Measurements from ENCODE around the gene PLXNB2.

The PLXNB2 gene

DNA sequence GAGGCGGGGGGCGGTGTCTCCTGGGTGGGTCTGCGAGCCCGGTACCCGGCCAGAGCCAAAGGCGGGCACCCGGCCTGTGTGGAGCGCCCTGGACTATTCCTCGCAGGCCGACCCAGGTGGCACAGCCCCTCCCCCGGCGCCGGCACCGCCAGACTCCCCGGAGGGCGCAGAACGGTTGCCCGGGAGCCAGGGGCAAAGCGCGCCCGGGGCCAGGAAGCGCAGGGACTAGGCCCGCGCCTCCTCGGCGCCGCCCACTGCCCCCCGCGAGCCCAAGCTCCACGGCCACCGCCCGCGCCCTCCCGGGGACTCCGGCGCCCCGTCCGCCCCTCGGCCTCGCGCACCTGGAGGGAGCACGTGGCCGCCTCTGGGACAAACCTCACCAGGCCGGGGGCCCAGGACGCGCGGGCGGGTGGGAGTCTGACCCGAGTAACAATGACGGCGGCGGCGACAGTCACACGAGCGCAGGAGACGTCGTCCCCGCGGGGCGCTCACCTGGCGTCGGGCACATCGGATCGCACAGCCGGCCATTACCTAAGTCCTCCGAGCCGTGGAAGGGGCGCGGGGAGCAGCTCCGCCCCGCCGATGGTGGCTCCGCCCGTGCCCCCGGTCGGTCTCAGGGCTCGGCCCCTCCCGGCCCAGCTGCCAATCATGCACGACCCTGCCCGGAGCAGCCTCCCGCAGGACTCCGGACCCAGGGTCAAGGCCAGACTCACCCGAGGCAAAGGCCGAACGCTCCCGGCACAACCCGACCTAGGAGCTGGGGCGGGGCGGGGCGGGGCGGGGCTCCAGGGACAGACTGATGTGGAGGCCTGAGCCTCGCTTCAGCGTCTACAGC, 7.4 kb downstream of the PLXNB2 start:
- DNase-seq (ENCODE audit: low read depth in 1 of 2, low spot score in 1 of 2), result no peak

DNA sequence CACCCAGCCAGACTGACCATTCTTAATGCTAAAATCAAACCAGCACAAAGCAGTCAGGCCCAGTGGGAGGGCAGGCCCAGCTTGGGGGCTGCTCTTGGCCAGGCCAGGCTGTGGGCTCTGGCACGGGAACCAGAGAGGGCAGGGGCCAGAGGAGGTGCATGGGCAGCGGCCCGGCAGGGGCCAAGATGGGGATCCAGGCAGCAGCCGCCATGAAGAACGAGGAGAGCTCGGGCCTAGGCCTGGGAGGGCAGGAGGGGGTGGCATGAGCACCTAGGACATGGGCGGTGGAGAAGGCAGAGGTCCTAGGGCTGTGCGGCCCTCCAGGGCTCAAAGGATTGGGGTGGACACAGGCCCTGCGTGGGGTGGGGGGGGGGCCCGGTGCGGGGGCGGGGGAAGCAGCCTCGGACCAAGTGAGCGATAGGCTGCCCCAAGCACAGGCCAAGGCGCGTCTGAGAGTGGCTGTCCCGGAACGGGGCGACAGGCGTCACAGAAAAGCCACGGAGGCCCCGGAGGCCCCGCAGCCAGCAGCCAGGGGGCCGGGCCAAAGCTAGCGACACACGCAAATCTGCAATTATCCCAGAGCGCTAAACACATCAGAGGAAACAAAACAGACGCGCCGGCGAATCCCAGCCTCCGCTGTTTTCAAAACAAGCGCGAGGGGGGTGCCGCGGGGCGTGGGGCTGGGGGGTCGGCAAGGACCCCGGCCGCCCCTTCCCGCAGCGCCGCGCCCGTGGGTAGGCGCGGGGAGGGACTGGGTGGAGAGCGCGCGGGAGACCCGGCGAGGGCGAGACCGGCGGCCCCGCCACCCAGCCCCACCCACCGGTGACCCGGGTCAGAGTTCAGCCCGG, 8.3 kb downstream of the PLXNB2 start:
- DNase-seq (ENCODE audit: low read depth in 1 of 2, low spot score in 1 of 2), result no peak

DNA sequence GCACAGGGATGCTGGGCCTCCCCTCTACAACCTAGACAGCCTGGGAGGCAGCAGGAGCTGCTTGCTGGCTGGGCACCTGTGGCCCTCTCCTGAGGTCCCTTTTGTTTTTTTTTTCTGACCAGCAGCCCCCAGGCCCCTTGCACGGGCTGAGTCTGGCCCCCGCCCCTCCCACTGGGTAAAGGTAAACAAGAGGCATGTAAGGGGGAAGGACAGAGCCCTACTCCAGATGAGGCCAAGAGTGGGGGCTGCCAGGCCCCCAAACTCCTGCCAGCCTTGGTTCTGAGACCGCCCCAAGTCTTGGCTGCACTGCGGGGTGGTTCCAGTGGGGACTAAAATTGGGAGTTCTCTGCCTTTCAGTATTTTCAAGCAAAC, 9.2 kb downstream of the PLXNB2 start:
- no peak for DNase-seq (ENCODE audit: low read depth in 1 of 2, low spot score in 1 of 2)

DNA sequence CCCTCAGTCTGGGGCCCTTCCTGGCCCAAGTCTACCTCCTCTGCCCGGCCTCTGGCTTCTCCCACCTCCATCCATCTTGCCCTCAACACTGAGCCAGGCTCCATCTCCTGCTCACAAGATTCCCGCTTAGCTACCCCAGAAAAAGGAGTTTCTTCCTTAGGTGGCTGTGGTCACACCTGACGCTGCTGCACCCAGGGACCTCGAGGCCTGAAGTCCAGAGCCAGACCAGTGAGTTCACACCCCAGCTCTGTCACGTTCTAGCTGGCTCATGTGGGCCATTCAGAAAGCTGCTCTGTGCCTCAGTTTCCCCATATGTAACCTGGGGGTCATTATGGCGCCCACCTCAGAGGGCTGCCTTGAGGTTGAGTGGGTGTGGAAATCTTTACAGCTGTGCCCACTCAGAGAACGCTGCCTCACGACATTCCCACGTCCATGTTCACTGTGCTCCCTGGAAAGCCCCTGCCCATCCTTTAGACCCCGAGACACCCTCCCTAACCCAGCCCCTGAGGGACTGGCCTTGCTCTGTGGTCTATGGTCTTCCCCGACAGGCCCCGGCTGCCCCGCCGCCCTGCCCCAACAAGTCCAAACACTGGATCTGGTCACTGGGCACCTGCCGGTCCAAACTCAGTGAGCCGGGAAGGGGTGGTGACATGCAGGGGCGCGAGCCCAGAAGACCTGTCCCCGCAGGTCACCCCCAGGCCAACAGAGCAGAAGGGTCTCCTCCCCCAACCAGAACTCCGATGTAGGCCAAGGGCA, 9.8 kb downstream of the PLXNB2 start:
- no peak for DNase-seq (ENCODE audit: low read depth in 1 of 2, low spot score in 1 of 2)

DNA sequence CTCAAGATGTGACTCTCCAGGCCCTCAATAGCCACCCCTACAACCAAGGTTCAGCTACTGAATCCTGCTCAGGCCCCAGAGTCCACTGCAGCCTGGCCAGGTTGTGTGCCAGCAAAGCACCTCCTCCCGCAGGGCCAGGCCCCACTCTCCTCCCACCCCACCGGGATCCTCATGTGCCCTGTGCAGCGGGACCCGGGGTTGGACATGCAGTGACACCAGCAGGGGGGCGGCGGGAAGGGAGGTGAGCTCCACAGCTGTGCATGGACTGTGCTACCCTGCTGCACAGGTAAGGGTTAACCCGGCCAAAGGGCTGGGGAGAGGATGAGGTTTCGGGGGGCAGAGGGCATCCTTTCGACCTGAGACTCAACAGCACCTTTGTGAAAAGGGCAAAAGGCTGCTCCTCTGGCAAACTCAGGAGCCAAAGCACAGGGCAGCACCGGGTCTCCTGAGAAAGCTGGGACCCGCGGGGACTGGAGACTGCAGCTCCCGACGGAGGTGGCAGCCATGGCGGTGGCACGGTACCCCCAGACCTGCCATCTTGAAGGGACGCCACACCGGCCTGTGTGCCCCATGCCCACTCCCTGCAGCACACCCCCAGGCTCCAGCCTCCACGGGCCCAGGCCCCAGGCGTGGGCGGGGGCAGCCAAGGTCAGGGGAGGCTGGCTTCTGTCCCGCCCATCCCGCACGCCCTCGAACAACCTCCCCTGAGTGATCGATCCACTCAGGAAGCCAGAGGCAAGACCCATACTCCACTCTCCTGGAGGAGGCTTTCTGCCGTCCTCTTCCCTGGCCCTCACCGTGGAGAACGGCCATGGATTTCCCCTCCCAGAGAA, 10.6 kb downstream of the PLXNB2 start:
- no peak for DNase-seq (ENCODE audit: low read depth in 1 of 2, low spot score in 1 of 2)

DNA sequence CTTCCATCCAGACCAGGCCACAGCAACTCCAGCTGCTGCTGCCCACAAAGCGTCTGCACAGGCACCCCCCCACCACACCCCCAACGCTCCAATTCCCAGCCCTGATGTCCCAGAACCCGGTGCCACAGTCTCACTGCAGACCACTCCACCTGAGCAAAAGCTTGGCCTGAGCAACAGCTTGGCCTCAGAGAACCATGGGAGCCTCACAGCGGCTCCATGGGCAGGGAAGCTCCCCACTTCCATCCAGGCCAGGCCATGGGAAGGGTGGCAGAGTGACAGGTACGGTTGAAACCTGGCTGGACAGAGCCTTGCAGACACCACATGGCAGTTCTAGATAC, 13.2 kb downstream of the PLXNB2 start:
- no peak for DNase-seq (ENCODE audit: low read depth in 1 of 2, low spot score in 1 of 2)

DNA sequence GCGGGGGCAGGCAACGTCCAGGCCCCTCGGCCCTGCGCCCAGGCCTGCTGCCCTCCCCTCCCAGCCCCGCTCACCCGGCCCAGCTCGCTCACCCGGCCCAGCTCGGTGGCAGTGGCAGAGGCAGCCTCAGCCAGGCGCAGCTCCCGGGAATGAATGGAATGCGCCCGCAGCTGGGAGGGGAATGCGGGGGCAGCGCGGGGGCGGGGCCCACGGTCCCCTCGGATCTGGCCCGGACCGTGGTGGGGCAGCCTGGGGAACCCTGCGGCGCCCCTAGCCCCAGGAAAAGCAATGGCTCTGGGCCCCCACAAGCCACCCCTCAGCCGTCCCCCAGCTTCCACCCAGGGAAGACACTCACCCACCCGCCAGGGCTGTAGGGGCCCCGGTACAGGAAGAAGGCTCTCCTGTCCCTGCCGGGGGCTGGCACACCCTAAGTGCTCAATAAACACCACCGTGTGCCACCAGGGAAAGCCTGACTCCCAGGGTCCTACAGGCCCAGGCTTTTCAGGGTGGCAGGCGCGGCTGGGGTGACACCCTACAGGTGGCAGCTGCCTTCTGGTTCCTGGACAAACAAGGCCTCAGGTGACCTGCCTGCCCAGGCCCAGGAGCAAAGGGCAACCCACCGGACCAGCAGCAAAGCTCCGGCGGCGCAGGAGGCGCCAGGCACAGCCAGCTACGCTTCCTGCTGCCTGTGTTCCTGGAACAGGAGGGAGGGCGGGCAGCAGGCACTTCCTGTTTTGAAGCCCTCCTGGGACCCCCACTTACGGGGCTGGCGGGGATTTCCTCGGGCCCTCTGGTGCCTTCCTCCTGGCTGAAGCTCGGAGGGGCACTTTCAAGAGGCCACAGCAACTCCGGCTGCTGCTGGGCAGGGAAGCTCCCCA, 13.8 kb downstream of the PLXNB2 start:
- no peak for DNase-seq (ENCODE audit: low read depth in 1 of 2, low spot score in 1 of 2)

DNA sequence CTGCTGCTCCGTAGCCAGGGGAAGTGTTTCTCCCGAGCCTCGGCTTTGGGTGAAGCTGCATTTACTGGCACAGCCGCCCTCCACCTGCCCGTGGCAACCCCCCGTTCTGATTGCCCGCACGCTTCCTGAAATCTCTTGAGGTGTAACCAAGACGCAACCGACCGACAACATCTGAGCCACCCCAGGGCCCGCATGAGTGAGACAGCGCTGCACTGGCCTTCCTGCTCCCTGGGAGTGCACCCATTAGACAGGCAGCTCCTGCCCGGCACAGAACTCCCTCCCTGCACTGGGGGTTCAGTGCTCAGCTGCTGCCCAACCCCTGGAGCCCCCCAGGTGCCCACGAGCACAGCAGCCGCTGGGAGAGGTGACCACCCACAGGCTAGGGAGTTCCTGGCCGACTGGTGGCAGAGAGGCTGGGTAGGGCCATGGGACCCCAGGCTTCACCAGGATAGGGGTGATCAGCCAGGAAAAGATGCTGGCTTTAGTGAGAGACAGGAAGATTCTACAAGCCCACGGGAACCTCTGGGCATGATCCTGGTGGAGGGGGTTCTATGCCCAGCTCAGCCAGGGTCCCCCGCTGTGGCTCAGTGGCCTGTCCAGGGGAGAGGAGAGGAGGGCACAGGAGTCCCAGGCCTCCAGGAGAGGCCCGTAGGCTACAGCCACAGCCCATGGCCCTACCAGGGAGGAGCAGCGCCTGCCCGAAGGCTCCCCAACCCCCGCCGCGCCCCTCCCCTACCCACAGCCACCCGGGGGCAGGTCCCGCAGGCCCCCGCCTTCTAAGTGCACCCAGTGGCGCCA, 14.6 kb downstream of the PLXNB2 start:
- DNase-seq (ENCODE audit: low read depth in 1 of 2, low spot score in 1 of 2), result no peak

DNA sequence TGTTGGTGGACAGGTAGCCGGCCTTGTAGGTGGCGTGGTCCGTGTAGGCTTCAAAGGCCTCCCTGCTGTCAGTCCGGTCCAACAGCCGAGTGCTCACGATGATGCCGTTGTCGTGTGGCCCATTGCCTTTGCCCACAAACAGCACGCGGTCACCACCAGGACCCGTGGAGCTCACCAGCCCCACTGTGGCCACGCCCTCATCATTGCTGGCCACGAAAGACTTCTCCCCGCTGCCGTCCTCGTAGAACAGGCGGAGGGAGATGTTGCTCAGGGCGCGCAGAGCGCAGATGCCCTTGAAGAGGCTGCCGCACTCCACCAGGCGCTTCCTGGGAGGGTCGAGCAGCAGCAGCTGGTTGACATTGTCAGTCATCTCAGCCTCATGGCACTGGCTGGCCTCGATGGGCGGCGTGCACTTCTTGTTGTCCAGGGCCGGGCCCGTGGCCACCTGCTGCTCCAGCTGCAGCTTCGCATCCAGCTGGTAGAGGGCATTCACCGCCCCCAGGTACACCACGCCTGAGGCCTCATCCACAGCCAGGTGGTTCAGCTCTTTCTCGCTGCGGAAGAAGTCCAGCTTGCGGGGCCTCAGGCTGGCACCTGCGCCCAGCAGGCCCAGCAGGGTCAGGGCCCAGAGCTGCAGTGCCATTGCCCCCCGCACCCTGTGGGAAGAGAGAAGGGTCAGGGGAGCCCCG, 17.4 kb downstream of the PLXNB2 start:
- DNase-seq (ENCODE audit: low read depth in 1 of 2, low spot score in 1 of 2), result no peak

DNA sequence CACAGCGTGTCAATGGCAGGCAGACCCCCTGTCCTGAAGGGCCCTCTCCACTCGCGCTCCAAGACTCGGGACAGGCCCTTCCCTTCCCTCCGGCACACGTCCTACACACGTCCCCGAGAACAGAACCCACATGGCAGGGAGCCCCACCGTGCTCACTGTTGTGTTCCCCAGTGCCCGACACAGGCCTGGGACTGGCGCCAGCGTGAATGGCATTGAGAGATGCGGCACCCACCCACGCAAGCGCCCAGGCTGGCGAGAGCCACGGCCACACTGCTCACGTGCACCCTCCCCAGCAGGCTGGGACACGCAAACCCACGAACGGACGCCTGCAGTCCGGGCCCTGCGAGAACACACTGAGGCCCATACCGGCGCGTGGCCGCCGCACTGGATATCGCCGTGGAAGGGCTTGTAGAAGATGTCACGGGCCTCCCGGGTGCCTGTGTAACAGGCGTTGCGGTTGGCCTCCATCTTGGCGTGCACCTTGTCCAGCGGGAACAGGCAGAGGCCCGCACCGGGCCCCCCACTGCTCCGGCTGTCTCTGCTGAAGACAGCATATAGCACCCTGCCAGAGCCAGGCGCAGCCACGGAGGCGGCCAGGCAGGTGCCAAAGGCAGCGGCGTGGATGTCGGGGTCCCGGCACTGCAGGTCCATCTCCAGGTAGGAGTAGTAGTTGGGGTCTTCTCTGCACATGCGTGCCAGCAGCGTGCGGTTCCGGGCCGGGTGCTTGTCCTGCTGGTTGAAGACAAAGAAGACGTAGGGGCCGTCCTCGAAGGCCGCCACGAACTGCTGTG, 18.1 kb downstream of the PLXNB2 start:
- DNase-seq (ENCODE audit: low read depth in 1 of 2, low spot score in 1 of 2), result no peak

DNA sequence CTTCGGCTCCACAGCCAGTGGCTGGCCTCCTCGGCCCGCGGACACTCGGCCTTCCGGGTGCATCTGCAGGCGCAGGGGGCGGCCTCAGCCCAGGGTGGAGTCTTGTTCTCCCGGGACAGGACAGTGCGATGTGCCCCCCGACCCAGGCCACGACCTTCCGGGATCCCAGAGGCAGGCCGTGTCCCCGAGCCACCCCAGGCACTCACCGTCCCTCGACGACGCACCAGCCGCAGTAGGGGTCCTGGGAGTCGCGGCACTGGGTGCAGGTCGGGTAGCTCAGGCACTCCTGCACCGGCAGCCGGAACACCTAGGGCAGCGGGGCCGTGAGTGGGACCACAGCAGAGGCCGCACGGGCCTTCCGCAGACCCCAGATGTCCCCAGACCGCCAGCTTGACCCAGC, 19.7 kb downstream of the PLXNB2 start:
- no peak for DNase-seq (ENCODE audit: low read depth in 1 of 2, low spot score in 1 of 2)

DNA sequence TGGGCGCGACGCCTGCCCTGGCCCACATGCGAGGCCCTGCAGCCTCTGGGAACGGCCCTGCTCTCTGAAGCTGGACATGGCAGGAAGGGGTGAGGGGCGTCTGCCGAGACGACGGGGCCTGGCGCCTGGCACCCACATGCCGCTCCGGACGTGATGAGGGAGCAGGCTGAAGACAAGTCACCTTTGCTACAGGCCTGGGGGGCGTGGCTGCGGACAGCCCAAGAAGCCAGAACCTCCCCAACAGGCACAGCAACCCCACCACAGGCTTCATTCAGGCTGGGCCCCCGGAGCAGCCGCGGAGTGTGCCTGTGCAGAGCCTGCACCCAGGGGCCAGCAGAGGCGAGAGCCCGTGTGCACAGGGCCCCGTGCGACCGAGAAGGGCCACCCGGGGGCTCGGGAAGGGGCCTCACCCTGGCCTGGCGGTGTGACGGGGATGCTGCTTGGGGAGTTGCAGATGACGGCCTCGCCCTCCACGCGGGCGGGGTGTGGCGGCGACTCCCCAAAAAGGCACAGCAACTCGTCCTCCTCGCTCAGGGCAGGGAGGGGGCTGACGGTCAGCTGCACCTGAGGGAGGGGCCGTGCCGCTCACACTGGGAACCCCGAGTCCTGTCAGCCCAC, 20.6 kb downstream of the PLXNB2 start:
- no peak for DNase-seq (ENCODE audit: low read depth in 1 of 2, low spot score in 1 of 2)

DNA sequence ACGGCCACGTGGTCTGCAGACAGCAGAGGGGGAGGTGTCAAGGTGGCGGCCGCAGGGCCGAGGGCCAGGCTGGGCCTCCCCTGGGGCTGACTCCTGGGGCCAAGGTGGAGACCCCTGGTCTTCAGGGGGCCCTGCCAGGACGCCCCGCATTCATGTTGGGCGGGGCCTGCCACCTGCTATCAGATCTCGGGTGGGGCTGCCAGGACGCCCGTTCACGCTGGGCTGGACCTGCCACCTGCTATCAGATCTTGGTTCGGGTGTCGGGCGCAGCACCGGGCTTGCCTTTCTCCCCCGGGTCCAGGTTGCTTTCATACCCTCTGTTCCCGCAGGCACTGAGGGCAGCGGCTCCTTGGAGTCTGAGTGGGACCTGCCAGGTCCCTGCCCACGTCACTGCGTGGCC, 21.2 kb downstream of the PLXNB2 start:
- DNase-seq (ENCODE audit: low read depth in 1 of 2, low spot score in 1 of 2), result no peak

DNA sequence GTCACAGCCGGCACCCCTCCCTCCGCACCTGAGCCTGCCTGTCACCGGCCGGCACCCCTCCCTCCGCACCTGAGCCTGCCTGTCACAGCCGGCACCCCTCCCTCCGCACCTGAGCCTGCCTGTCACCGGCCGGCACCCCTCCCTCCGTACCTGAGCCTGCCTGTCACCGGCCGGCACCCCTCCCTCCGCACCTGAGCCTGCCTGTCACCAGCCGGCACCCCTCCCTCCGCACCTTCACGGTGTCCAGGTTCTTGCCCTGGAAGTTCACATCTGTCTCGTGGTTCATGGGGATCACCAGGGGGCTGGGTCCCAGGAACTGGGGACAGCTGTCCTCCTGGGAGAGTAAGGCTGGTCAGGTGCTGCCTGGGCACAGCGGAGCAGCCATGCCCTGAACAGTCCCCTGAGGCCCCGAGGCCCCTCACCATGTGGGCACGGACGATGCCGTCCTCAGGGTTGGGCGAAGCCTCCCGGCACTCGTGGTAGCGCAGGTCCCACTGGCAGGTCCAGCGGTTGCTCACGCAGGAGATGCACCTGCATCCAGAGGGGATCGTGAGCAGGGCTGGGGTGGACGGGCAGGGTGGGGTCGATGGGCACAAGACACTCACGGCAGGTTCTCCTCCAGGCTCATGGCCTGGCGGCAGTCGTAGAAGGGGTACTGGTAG, 21.7 kb downstream of the PLXNB2 start:
- DNase-seq (ENCODE audit: low read depth in 1 of 2, low spot score in 1 of 2), result no peak

DNA sequence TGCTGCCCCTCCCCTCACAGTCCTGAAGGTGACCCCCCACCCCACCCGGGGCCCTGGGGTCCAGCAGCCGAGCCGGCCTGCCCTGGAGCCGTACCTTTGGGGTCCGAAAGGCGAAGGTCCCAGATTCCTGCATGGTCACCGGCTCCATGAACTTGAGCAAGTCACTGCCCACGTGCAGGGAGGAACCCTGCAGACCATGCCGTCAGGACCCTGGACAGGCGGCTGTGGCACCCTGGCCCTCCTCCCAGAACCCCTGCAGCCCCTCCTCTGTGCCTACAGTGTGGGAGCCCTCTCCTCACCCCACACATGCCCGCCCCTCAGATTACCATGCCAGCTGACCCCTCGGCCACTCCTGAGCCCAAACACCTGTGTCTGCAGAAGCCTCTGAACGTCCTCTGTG, 23.0 kb downstream of the PLXNB2 start:
- no peak for DNase-seq (ENCODE audit: low read depth in 1 of 2, low spot score in 1 of 2)

DNA sequence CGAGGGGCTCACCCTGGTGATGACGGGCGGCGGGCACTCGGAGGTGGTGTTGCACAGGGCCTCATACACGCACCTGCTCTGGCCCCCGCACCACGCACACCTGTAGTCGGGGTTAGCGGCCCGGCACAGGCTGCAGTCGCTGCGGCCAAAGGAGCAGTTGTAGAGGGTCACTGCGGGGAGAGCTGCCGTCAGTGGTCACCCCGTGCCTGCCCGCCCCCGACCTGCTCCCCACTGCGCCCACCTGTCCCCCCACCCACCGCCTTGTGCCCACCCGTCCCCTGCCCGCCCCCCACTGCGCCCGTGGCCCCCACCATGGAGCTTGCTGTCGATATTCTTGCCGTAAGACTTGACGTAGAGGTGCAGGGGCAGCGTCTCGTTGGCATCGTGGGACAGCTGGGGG, 23.6 kb downstream of the PLXNB2 start:
- no peak for DNase-seq (ENCODE audit: low read depth in 1 of 2, low spot score in 1 of 2)
